Measurements from ENCODE around the gene BAZ1B.

DNA sequence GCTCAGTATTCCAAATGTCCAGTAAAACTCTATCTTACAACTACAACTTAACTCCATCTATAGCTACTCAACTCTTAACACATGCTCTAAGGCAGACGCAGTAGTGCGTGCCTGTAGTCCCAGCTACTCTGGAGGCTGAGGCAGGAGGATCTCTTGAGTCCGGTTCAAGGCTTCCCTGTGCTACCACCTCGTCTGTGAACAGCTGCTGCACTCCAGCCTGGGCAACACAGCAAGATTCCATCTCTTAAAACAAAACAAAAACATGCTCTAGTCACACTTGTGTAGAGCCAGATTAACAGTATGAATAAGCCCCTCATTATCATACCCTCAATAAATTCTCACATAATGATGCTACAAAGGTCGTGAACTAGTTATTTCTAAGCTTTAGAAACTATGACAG lies 3.6 kb downstream of the BAZ1B start:
- TF ChIP-seq, protein P1, sequence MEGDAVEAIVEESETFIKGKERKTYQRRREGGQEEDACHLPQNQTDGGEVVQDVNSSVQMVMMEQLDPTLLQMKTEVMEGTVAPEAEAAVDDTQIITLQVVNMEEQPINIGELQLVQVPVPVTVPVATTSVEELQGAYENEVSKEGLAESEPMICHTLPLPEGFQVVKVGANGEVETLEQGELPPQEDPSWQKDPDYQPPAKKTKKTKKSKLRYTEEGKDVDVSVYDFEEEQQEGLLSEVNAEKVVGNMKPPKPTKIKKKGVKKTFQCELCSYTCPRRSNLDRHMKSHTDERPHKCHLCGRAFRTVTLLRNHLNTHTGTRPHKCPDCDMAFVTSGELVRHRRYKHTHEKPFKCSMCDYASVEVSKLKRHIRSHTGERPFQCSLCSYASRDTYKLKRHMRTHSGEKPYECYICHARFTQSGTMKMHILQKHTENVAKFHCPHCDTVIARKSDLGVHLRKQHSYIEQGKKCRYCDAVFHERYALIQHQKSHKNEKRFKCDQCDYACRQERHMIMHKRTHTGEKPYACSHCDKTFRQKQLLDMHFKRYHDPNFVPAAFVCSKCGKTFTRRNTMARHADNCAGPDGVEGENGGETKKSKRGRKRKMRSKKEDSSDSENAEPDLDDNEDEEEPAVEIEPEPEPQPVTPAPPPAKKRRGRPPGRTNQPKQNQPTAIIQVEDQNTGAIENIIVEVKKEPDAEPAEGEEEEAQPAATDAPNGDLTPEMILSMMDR (IDR thresholded peaks at IDR 0.05): no peak
- TF ChIP-seq, protein P2, sequence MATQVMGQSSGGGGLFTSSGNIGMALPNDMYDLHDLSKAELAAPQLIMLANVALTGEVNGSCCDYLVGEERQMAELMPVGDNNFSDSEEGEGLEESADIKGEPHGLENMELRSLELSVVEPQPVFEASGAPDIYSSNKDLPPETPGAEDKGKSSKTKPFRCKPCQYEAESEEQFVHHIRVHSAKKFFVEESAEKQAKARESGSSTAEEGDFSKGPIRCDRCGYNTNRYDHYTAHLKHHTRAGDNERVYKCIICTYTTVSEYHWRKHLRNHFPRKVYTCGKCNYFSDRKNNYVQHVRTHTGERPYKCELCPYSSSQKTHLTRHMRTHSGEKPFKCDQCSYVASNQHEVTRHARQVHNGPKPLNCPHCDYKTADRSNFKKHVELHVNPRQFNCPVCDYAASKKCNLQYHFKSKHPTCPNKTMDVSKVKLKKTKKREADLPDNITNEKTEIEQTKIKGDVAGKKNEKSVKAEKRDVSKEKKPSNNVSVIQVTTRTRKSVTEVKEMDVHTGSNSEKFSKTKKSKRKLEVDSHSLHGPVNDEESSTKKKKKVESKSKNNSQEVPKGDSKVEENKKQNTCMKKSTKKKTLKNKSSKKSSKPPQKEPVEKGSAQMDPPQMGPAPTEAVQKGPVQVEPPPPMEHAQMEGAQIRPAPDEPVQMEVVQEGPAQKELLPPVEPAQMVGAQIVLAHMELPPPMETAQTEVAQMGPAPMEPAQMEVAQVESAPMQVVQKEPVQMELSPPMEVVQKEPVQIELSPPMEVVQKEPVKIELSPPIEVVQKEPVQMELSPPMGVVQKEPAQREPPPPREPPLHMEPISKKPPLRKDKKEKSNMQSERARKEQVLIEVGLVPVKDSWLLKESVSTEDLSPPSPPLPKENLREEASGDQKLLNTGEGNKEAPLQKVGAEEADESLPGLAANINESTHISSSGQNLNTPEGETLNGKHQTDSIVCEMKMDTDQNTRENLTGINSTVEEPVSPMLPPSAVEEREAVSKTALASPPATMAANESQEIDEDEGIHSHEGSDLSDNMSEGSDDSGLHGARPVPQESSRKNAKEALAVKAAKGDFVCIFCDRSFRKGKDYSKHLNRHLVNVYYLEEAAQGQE (IDR thresholded peaks at IDR 0.05; ENCODE audit: insufficient read depth in 1 of 2, low read depth in 2 of 2, low read length in 1 of 2): no peak
